Fibroblast of villous mesenchyme (primary cell): Measurements from ENCODE around the gene GPR35. TPM values are rescaled to one million over a fixed set of nuclear protein-coding genes. Genes with fewer than 3 reads are reported as not detected.

Experiments
- DNase-seq: peaks from one replicate; pipeline ENCODE4 v3.0.0-alpha.2; 2010; ENCODE audit warnings: low read depth
- H3K4me3 ChIP-seq: 2 replicates; pipeline ENCODE4 v1.5.1; 2011; ENCODE audit warnings: low read depth, mild to moderate bottlenecking, low read length
- total RNA-seq: library from RNA; depleted of rRNA; stranded (reverse); fragments of >200 nt; gene quantifications from 2 replicates; pipeline ENCODE4 v1.2.3, GENCODE V29; 2012
- TF ChIP-seq, protein P1 (sequence below): IDR thresholded peaks from 2 replicates; pipeline ENCODE4 v1.5.1; 2012; ENCODE audit warnings: low read depth, mild to moderate bottlenecking, low read length; ENCODE audit not compliant: insufficient read depth

GPR35 gene
- total RNA-seq, 1 donor = 0.43 TPM

DNA sequence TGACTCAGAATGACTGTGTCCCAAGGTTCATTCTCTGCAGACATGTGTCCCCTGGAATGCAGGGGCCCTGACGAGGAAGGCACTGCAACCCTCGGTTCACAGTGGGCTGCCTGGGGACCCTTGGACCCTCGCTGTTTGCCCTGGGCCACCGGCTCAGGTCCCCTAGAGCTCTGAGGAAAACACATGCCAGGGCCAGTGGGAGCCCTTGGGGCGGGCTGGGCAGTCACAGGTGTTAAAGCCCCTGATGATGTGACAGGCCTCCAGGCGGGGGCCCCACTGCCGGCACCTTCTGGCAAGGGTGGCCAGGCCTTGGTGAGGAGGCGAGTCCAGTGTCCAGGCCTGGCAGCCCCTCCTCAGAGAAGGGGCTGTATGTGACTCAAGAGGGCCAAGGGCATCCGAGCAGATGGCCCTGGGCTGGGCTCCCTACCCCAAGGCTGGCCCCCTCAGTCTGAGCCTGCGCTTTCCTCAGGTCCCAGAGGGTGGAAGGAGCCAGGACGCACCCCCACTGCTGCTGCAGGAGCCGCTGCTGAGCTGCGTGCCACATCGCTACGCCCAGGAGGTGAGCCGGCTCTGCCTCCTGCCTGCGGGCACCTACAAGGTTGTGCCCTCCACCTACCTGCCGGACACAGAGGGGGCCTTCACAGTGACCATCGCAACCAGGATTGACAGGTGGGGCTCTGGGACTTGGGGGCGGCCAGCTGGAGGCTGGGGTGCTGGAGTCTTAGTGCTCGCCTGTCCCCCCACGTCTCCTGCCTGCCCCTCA is 27.7 kb upstream of the GPR35 start:
- no peak overlapping the region for H3K4me3 ChIP-seq
- TF ChIP-seq, protein P1, sequence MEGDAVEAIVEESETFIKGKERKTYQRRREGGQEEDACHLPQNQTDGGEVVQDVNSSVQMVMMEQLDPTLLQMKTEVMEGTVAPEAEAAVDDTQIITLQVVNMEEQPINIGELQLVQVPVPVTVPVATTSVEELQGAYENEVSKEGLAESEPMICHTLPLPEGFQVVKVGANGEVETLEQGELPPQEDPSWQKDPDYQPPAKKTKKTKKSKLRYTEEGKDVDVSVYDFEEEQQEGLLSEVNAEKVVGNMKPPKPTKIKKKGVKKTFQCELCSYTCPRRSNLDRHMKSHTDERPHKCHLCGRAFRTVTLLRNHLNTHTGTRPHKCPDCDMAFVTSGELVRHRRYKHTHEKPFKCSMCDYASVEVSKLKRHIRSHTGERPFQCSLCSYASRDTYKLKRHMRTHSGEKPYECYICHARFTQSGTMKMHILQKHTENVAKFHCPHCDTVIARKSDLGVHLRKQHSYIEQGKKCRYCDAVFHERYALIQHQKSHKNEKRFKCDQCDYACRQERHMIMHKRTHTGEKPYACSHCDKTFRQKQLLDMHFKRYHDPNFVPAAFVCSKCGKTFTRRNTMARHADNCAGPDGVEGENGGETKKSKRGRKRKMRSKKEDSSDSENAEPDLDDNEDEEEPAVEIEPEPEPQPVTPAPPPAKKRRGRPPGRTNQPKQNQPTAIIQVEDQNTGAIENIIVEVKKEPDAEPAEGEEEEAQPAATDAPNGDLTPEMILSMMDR = no peak
- DNase-seq = no peak

DNA sequence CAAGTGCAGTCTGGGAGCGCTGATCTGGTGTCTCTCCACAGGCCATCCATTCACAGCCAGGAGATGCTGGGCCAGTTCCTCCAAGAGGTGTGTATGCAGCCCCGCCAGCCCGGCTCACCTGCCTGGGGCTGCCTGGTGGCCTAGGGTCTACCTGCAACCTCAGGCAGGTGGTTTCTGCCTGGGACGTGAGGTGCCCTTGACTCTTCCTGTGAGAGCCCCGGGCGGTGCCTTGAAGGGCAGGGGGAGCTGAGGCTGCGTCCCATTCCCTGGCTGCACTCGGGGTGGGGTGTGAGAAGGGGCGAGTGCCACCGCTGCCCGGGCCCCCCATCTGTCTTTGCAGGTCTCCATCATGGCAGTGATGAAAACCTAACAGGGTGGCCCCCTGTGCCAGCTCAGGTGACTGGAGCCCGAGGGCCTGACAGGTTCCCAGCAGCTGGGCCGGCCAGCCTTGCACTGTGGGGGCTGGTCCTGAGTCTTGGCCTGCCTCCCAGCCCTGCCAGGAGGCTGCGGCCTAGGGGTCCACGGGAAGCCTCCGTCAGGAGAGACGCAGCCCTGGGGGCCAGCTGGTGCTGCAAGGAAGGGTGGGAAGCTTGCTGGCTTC is 26.9 kb upstream of the GPR35 start:
- TF ChIP-seq, protein P1 = no peak
- DNase-seq = no peak
- no peak overlapping the region for H3K4me3 ChIP-seq

DNA sequence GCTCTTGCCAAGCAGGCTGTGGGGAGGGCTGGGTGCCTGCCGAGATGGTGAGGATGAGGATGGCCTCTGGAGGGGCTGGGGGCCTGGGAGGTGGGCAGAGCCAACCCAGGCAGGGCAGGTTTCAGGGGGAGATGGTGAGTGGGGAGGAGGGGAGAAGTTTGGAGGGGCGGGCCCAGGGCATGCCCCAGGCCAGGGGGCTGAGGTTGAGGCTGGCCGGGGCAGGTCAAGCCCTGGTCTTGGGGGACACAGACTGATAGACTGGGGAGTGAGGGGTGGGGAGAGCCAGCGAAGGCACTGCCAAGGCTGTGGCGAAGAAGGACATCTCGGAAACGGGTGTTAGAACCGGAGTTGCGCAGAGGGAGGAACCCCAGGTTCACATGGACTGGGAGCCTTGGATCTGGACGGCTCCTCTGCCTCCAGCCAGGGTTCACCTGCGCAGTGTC is 26.1 kb upstream of the GPR35 start:
- TF ChIP-seq, protein P1 = no peak
- DNase-seq = no peak
- H3K4me3 ChIP-seq = no peak overlapping the region

DNA sequence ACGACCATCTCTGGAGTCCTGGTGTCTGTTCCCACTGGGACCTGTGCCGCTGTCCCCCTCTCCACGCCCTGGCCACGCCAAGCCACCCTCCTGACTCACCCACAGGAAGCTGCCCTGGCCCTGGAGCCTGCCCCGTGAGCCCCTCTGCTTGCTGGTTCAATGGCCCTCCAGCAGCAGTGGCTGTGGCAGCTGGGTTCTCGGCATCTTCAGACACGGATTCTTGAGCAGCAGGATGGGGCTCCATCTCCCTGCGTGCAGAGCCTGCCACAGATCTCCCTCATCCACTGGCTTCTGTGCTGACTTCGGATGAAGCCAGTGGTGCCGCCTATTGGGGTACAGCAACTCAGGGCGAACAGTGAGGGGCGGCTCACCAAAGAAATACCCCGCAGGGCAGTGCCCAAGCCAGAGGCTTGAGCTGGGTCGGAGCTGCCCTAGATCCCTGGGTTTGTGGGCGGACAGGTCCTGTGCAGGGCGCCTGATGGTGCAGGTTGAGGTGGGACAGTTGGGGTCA is 24.8 kb upstream of the GPR35 start:
- TF ChIP-seq, protein P1 = no peak
- H3K4me3 ChIP-seq = no peak overlapping the region
- no peak for DNase-seq

DNA sequence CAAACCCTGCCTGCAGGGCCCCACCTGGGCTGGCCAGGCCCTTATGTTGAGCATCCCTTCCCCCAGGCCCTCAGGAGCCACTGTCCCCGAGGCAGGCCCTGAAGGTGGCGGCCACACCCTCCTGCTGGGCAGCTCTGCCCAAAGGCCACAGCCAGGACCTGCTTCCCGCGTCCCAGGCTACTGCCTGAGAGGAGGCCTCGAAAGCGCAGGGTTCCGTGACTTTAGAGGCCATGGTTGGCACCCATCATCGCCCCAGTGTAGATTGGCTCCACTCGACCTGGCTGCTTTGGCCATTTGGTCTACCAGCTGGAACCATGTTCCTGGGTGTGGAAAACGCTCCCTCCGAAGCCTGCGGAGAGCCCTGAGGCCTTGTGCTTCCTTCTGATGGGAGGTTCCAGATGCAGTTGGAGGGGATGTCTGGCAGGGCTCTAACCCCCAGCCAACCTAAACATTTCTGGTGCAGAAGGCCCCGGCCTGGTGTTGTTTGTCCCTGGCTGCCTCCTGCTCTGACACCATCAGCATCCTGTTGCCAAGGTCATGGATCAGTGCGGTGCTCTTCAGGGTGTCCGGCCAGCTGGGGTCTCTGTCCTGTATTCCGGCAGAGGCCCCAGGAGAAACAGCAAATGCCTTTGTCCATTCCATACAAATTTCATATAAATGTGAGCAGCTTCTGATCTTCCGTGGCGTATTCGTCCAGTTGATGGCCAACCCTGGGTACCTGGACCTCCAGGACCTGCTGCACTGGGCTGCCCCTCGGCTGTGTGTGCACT is 24.0 kb upstream of the GPR35 start:
- no peak for DNase-seq
- no peak overlapping the region for H3K4me3 ChIP-seq
- TF ChIP-seq, protein P1 = no peak

DNA sequence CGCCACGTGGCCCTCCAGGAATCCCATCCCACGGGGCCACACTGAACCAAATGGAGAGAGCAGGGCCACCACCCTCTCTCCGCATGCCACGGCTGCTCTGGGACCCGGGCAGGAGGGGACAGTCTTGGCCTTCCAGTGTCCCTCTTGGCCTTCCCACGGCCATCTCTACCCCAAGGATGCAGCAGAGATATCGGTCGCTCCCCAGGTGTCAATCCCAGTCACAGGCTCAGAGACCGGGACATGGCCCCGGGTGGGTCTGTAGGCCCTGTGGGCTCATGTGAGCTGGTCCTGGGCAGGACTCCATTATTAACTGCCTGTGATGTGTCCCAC is 23.5 kb upstream of the GPR35 start:
- no peak for DNase-seq
- TF ChIP-seq, protein P1 = no peak
- H3K4me3 ChIP-seq = no peak overlapping the region
